ENCODE data around the gene JOSD2. TPM values are rescaled to one million over a fixed set of nuclear protein-coding genes. Genes with fewer than 3 reads are reported as not detected.
"Not testable (repeated sequence)": the region's sequence is repeated elsewhere in the genome, so short reads cannot be mapped to it uniquely, and the experiment has no call there.

JOSD2 gene
- total and polyA plus RNA-seq, 2 donors, result 10.5 to 73.6 TPM

- no peak for DNase-seq (ENCODE audit: extremely low spot score)
- Histone ChIP-seq H3K4me3 (ENCODE audit: low read depth, low read length) (no peak overlapping the region), H3K36me3 (ENCODE audit: insufficient read depth) (no peaks in the 10 kb centered on the region), H3K4me1 (ENCODE audit: insufficient read depth) (no peaks in the 10 kb centered on the region), H3K27ac (ENCODE audit: low read depth) (no peak overlapping the region)
- 82% methylated on average over 19 of the region's 19 CpGs for WGBS
Observed at GRCh38 chr19:50478901-50479715, 31.9 kb downstream of the JOSD2 start.

GRCh38 chr19:50477751-50478515, 33.1 kb downstream of the JOSD2 start:
- Histone ChIP-seq H3K36me3 (ENCODE audit: insufficient read depth) (no peaks in the 10 kb centered on the region), H3K27ac (ENCODE audit: low read depth) (no peak overlapping the region), H3K4me1 (ENCODE audit: insufficient read depth) (no peaks in the 10 kb centered on the region), H3K4me3 (ENCODE audit: low read depth, low read length) (no peak overlapping the region)
- WGBS, result 93% methylated on average over 17 of the region's 17 CpGs
- no peak for DNase-seq (ENCODE audit: extremely low spot score)

- no peaks in the 10 kb centered on the region for H3K36me3 ChIP-seq (ENCODE audit: insufficient read depth)
- H3K4me3 ChIP-seq (ENCODE audit: low read depth, low read length), result peak overlapping the region; percentile 64
- no peak for DNase-seq (ENCODE audit: extremely low spot score)
- no peak overlapping the region for H3K27ac ChIP-seq (ENCODE audit: low read depth)
- no peaks in the 10 kb centered on the region for H3K4me1 ChIP-seq (ENCODE audit: insufficient read depth)
- 15% methylated on average over 20 of the region's 20 CpGs for WGBS
Observed at GRCh38 chr19:50476907-50477238, 34.1 kb downstream of the JOSD2 start.

- 2% methylated on average over 58 of the region's 58 CpGs for WGBS
- peak; percentile 78 for DNase-seq (ENCODE audit: extremely low spot score)
- Histone ChIP-seq H3K4me1 (ENCODE audit: insufficient read depth) (no peaks in the 10 kb centered on the region), H3K36me3 (ENCODE audit: insufficient read depth) (no peaks in the 10 kb centered on the region), H3K27ac (ENCODE audit: low read depth) (peak within 1 kb of the TSS; percentile 14), H3K4me3 (ENCODE audit: low read depth, low read length) (peak within 1 kb of the TSS; percentile 64)
Observed at GRCh38 chr19:50476224-50476906, 34.6 kb downstream of the JOSD2 start, which contains the start of the genes EMC10 and GARIN5A. EMC10 (plus strand) TSS chr19:50476507; CDS start chr19:50476545, 38 bp downstream. GARIN5A (minus strand) TSS chr19:50476848; CDS start chr19:50476388, 460 bp downstream.

GRCh38 chr19:50475736-50476223, 35.2 kb downstream of the JOSD2 start:
- Histone ChIP-seq H3K4me1 (ENCODE audit: insufficient read depth) (no peaks in the 10 kb centered on the region), H3K27ac (ENCODE audit: low read depth) (no peak overlapping the region), H3K36me3 (ENCODE audit: insufficient read depth) (no peaks in the 10 kb centered on the region), H3K4me3 (ENCODE audit: low read depth, low read length) (no peak overlapping the region)
- no peak for DNase-seq (ENCODE audit: extremely low spot score)
- 67% methylated on average over 29 of the region's 29 CpGs for WGBS

GRCh38 chr19:50475101-50475568, 35.9 kb downstream of the JOSD2 start:
- no peaks in the 10 kb centered on the region for H3K4me1 ChIP-seq (ENCODE audit: insufficient read depth)
- WGBS, result 83% methylated on average over 12 of the region's 12 CpGs
- no peak overlapping the region for H3K27ac ChIP-seq (ENCODE audit: low read depth)
- DNase-seq (ENCODE audit: extremely low spot score), result no peak
- no peaks in the 10 kb centered on the region for H3K36me3 ChIP-seq (ENCODE audit: insufficient read depth)
- no peak overlapping the region for H3K4me3 ChIP-seq (ENCODE audit: low read depth, low read length)

GRCh38 chr19:50473336-50473735, 37.7 kb downstream of the JOSD2 start:
- not testable (repeated sequence) for H3K4me1 ChIP-seq (ENCODE audit: insufficient read depth); H3K27ac ChIP-seq (ENCODE audit: low read depth); DNase-seq (ENCODE audit: extremely low spot score); H3K36me3 ChIP-seq (ENCODE audit: insufficient read depth); H3K4me3 ChIP-seq (ENCODE audit: low read depth, low read length)
- WGBS, result 63% methylated on average over 3 of the region's 3 CpGs

- WGBS, result 83% methylated on average over 6 of the region's 6 CpGs
- DNase-seq (ENCODE audit: extremely low spot score), result no peak
- Histone ChIP-seq H3K36me3 (ENCODE audit: insufficient read depth) (no peaks in the 10 kb centered on the region), H3K27ac (ENCODE audit: low read depth) (no peak overlapping the region), H3K4me3 (ENCODE audit: low read depth, low read length) (no peak overlapping the region), H3K4me1 (ENCODE audit: insufficient read depth) (no peaks in the 10 kb centered on the region)
Observed at GRCh38 chr19:50468818-50469217, 42.2 kb downstream of the JOSD2 start.

GRCh38 chr19:50467566-50467965, 43.4 kb downstream of the JOSD2 start:
- WGBS, result 72% methylated on average over 18 of the region's 18 CpGs
- Histone ChIP-seq H3K4me3 (ENCODE audit: low read depth, low read length) (no peak overlapping the region), H3K36me3 (ENCODE audit: insufficient read depth) (no peaks in the 10 kb centered on the region), H3K4me1 (ENCODE audit: insufficient read depth) (no peaks in the 10 kb centered on the region), H3K27ac (ENCODE audit: low read depth) (no peak overlapping the region)
- DNase-seq (ENCODE audit: extremely low spot score), result no peak

- WGBS, result 82% methylated on average over 11 of the region's 11 CpGs
- no peak for DNase-seq (ENCODE audit: extremely low spot score)
- H3K4me3 ChIP-seq (ENCODE audit: low read depth, low read length), result no peak overlapping the region
- H3K4me1 ChIP-seq (ENCODE audit: insufficient read depth), result no peaks in the 10 kb centered on the region
- no peaks in the 10 kb centered on the region for H3K36me3 ChIP-seq (ENCODE audit: insufficient read depth)
- no peak overlapping the region for H3K27ac ChIP-seq (ENCODE audit: low read depth)
Observed at GRCh38 chr19:50466706-50467039, 44.3 kb downstream of the JOSD2 start.

GRCh38 chr19:50465986-50466705, 44.8 kb downstream of the JOSD2 start:
- 38% methylated on average over 29 of the region's 29 CpGs for WGBS
- no peak for DNase-seq (ENCODE audit: extremely low spot score)
- H3K27ac ChIP-seq (ENCODE audit: low read depth), result no peak overlapping the region
- H3K36me3 ChIP-seq (ENCODE audit: insufficient read depth), result no peaks in the 10 kb centered on the region
- no peaks in the 10 kb centered on the region for H3K4me1 ChIP-seq (ENCODE audit: insufficient read depth)
- no peak overlapping the region for H3K4me3 ChIP-seq (ENCODE audit: low read depth, low read length)

- DNase-seq (ENCODE audit: extremely low spot score), result no peak
- WGBS, result 91% methylated on average over 13 of the region's 13 CpGs
- Histone ChIP-seq H3K4me3 (ENCODE audit: low read depth, low read length) (no peak overlapping the region), H3K36me3 (ENCODE audit: insufficient read depth) (no peaks in the 10 kb centered on the region), H3K27ac (ENCODE audit: low read depth) (no peak overlapping the region), H3K4me1 (ENCODE audit: insufficient read depth) (no peaks in the 10 kb centered on the region)
Observed at GRCh38 chr19:50465000-50465399, 46.0 kb downstream of the JOSD2 start.

GRCh38 chr19:50464348-50464747, 46.6 kb downstream of the JOSD2 start:
- Histone ChIP-seq H3K4me3 (ENCODE audit: low read depth, low read length) (no peak overlapping the region), H3K27ac (ENCODE audit: low read depth) (no peak overlapping the region), H3K36me3 (ENCODE audit: insufficient read depth) (no peaks in the 10 kb centered on the region), H3K4me1 (ENCODE audit: insufficient read depth) (no peaks in the 10 kb centered on the region)
- WGBS, result 78% methylated on average over 19 of the region's 19 CpGs
- DNase-seq (ENCODE audit: extremely low spot score), result no peak

Data from urinary bladder (tissue), 4 donors.